Spleen (tissue), 11 donors: ENCODE measurements around the gene RGS14. TPM values are rescaled to one million over a fixed set of nuclear protein-coding genes. Genes with fewer than 3 reads are reported as not detected.
A peak's percentile ranks its signal among the peaks of the same experiment; 100 is the strongest.

Experiments used
- DNase-seq: peaks from one replicate; pipeline ENCODE4 v3.0.0-alpha.2; 2020
- H3K27ac ChIP-seq, 8 donors: fragments of 200-600 bp; sonication (generic) in 7 of 8; 1 replicate in 4 of 8; 2 replicates in 4 of 8; pipeline versions ENCODE4 v1.5.0 to v1.8.0; 2016 to 2021; ENCODE audit warnings: inconsistent platforms in 4 of 8, mild to moderate bottlenecking in 4 of 8, moderate library complexity in 1 of 8
- H3K27me3 ChIP-seq, 7 donors: fragments of 200-600 bp; sonication (generic) in 6 of 7; replicated peaks in 1 of 7; 1 replicate in 4 of 7; 2 replicates in 3 of 7; pipeline versions ENCODE4 v1.5.0 to v1.8.0; 2016 to 2021; ENCODE audit warnings: inconsistent platforms in 3 of 7, mild to moderate bottlenecking in 1 of 7
- H3K36me3 ChIP-seq, 6 donors: fragments of 200-600 bp; sonication (generic) in 5 of 6; 1 replicate in 4 of 6; 2 replicates in 2 of 6; pipeline versions ENCODE4 v1.5.0 to v1.8.0; 2016 to 2021; ENCODE audit warnings: inconsistent platforms in 2 of 6
- H3K4me1 ChIP-seq, 6 donors: fragments of 200-600 bp; sonication (generic) in 5 of 6; 1 replicate in 3 of 6; 2 replicates in 3 of 6; pipeline versions ENCODE4 v1.5.0 to v1.8.0; 2016 to 2021; ENCODE audit warnings: inconsistent platforms in 3 of 6
- H3K4me3 ChIP-seq, 8 donors: fragments of 200-600 bp; sonication (generic) in 7 of 8; 1 replicate in 4 of 8; 2 replicates in 4 of 8; pipeline versions ENCODE4 v1.5.0 to v1.8.0; 2016 to 2021; ENCODE audit warnings: inconsistent platforms in 4 of 8, mild to moderate bottlenecking in 4 of 8, moderate library complexity in 2 of 8
- H3K9me3 ChIP-seq, 8 donors: fragments of 200-600 bp; sonication (generic) in 7 of 8; 1 replicate in 4 of 8; 2 replicates in 4 of 8; pipeline versions ENCODE4 v1.5.0 to v1.8.0; 2016 to 2021; ENCODE audit warnings: inconsistent platforms in 4 of 8
- POLR2A ChIP-seq, 3 donors: fragments of 450-650 bp; IDR thresholded peaks; one replicate each; pipeline ENCODE4 v1.5.1; 2017; ENCODE audit warnings: antibody characterized with exemption in 3 of 3, mild to moderate bottlenecking in 1 of 3
- POLR2AphosphoS5 ChIP-seq, 3 donors: sonication (generic); formaldehyde crosslinking; IDR thresholded peaks; one replicate each; pipeline ENCODE4 v1.5.1; 2017; ENCODE audit warnings: antibody characterized with exemption in 3 of 3
- WGBS, 5 donors: extraction: QIAGEN DNeasy Blood & Tissue Kit in 3 of 5; methylation state at CpG; one replicate each; pipeline versions ENCODE4 v1.1.5 to v1.1.7; 2013 to 2018; 5-methylcytosine and 5-hydroxymethylcytosine counted together
- intact Hi-C: fragments of 100-400 bp; cut with DNase I; formaldehyde crosslinking; loops from one replicate; pipeline ENCODE4 v1.15.0; 2023; ENCODE audit warnings: low total_unique reads
- polyA plus RNA-seq, 3 donors: library from polyadenylated mRNA; stranded (reverse); fragments of 200-250 nt; gene quantifications; one replicate each; pipeline ENCODE4 v1.2.1, GENCODE V29; 2013
- total RNA-seq, 7 donors: library from RNA; depleted of rRNA in 3 of 7; stranded (reverse); fragments of >200 nt in 3 of 7; fragmentation: NEBNext Ultra II Directional in 4 of 7; extraction: Animal tissue kit (Norgen Biotek cat#: 25700) in 4 of 7; gene quantifications; one replicate each; pipeline versions ENCODE4 v1.1.0 to v1.2.1, GENCODE V29; 2016 to 2021
- TF ChIP-seq, protein P1 (sequence below), 11 experiments: fragments of 200-600 bp in 7 of 11; fragments of 450-650 bp in 4 of 11; sonication (generic) in 4 of 11; IDR thresholded peaks in 8 of 11; conservative IDR thresholded peaks in 3 of 11; 1 replicate in 7 of 11; 2 replicates in 4 of 11; pipeline versions ENCODE4 v1.4.0 to v1.8.0; 2016 to 2021; ENCODE audit warnings: antibody characterized with exemption in 11 of 11, inconsistent platforms in 4 of 11, mild to moderate bottlenecking in 1 of 11
- donor health status: healthy with polysubstance abuse.
- donor health status: DM: no; HTN: no; CAD: no; lungs with moderate emphysema.
- donor health status: DM: no; HTN: no; CAD: no.
- donor health status: Bipolar disorder and iron deficiency.
- donor health status: healthy.
- donor health status: DM: no; HTN: no; CAD: no.
- donor health status: DM: yes; HTN: yes; CAD: no.

The RGS14 gene
- total and polyA plus RNA-seq, 10 donors, result 45.3 to 111 (median 76.9) TPM

DNA sequence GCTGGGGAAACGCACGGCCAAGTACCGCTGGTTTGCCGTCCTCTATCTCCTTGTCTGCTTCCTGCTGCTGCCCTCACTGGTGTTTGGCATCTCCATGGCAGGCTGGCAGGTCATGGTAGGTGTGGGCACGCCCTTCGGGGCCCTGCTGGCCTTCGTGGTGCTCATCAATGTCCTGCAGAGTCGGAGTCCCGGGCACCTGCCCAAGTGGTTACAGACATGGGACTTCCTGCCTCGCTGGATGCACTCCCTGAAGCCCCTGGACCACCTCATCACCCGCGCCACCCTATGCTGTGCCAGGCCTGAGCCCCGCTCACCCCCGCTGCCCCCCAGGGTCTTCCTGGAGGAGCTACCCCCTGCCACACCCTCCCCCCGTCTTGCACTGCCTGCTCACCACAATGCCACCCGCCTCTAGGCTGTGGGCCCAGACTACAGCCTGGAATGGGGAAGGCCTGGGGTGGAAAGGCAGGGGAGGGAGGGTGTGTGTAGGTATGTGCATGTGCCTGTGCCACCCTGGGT is 40.2 kb downstream of the RGS14 start:
- H3K4me1 ChIP-seq, result peaks cover 7 to 30% (median 19%) of the 10 kb centered on the region in 6 donors
- H3K9me3 ChIP-seq, result no peaks in the 10 kb centered on the region
- WGBS, 5 donors, result 81 to 97% (median 83%) methylated on average over 9 to 16 of the region's 16 CpGs
- DNase-seq, result no peak
- H3K27me3 ChIP-seq, result peaks cover 0 to 71% (median 41%) of the 10 kb centered on the region in 7 donors
- H3K4me3 ChIP-seq, result no peak overlapping the region
- no peak for TF ChIP-seq POLR2A (IDR thresholded peaks at IDR 0.05)
- TF ChIP-seq POLR2AphosphoS5 (IDR thresholded peaks at IDR 0.05), result no peak
- TF ChIP-seq, protein P1, sequence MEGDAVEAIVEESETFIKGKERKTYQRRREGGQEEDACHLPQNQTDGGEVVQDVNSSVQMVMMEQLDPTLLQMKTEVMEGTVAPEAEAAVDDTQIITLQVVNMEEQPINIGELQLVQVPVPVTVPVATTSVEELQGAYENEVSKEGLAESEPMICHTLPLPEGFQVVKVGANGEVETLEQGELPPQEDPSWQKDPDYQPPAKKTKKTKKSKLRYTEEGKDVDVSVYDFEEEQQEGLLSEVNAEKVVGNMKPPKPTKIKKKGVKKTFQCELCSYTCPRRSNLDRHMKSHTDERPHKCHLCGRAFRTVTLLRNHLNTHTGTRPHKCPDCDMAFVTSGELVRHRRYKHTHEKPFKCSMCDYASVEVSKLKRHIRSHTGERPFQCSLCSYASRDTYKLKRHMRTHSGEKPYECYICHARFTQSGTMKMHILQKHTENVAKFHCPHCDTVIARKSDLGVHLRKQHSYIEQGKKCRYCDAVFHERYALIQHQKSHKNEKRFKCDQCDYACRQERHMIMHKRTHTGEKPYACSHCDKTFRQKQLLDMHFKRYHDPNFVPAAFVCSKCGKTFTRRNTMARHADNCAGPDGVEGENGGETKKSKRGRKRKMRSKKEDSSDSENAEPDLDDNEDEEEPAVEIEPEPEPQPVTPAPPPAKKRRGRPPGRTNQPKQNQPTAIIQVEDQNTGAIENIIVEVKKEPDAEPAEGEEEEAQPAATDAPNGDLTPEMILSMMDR (IDR thresholded peaks at IDR 0.05 in 8 of 11, conservative IDR thresholded peaks at IDR 0.05 in 3 of 11), result no peak
- no peaks in the 10 kb centered on the region for H3K36me3 ChIP-seq
- intact Hi-C loops, result no loop called here
- no peak overlapping the region for H3K27ac ChIP-seq

DNA sequence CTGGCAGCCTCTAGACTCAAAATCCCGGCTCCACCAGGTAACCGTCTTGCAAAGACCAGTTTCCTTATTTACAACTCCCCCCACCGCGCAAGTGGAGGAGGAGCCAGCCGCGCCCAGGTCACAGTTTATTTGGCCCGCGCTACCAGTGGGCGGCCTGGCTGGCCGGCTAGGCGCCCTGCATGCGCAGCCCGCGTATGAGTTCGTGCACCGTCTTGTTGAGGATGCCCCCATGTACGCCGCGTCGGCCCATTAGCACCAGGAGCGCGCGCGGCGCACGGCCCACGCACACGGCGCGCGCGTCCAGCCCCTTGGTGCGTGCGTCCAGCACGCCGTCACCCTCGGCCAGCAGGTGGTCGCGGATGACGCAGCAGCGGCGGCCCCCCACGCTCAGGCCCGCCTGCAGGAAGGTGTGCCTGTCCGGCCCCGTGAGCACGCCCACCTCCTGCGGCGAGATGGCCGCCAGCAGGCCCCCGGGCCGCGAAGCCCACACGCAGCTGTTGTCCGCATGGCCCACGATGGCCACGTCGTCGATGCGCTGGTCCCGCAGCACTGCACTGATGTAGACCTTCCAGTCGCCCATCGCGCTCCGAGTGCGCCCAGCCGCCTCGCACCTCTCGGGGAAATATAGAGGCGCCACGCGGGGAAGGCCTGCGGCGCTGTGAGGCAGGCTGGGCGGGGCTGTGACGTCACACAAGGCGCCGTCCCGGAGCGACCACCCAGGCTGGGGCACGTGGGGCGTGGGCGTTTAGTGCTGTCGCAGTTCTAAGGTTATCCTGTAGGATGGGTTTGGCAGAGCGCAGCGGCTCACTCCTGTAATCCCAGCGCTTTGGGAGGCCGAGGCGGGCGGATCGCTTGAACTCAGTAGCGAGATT is 42.5 kb downstream of the RGS14 start, which contains the start of gene PFN3:
PFN3 (minus strand) TSS at position 665 of the 872 bp plus-strand sequence; CDS start at position 580, 85 bp downstream.
- intact Hi-C loops, result loop anchor here (5.0 kb wide), 1 partner anchor 52 kb away; no protein-coding TSS in a partner anchor
- Histone ChIP-seq H3K36me3 (no peaks in the 10 kb centered on the region), H3K9me3 (no peaks in the 10 kb centered on the region), H3K27me3 (peaks cover 0 to 84% (median 48%) of the 10 kb centered on the region in 7 donors), H3K4me3 (peak within 1 kb of the TSS in 1 of 8 donors; percentile 17), H3K27ac (no peak within 1 kb of the TSS), H3K4me1 (peaks cover 28 to 45% (median 37%) of the 10 kb centered on the region in 6 donors)
- TF ChIP-seq, protein P1 (IDR thresholded peaks at IDR 0.05 in 8 of 11, conservative IDR thresholded peaks at IDR 0.05 in 3 of 11), result no peak
- no peak for TF ChIP-seq POLR2A (IDR thresholded peaks at IDR 0.05)
- no peak for TF ChIP-seq POLR2AphosphoS5 (IDR thresholded peaks at IDR 0.05)
- DNase-seq, result no peak
- WGBS, 5 donors, result 45 to 68% (median 54%) methylated on average over 49 to 92 of the region's 92 CpGs

DNA sequence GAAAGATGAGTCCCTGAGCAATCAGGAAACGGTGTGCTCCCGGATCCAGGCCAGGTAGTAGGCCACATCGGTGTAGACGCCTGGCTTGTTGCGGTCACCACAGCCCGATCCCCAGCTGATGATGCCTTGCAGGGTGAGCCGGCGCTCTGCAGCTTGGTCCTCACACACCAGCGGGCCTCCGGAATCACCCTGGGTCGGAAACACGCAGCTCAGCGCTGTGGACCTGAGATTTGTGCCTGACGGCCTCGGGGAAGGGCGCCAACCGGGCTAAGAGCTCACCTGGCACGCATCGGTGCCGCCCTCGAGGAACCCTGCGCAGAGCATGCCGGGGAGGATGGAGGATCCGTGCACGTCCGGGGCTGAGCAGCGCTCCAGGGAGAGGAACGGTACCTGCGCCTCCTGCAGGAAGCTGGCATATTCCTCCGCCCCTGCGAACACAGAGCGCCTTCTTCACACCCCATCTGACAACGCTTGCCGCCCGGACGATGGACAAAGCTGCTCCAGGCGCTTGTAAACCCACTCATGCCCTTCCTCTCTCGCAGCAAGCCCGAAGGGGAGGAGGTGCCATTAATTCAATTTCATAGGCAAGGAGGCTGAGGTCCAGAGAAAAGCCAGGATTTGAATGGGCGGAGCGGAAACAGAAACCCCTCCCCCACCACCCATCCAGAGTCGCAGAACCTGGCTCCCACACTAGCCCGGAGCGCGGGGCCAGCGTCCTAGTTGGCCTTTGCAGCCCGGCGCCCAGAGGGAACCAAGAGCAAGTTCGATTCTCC is 44.7 kb downstream of the RGS14 start:
- intact Hi-C loops, result loop anchor here (5.0 kb wide), 1 partner anchor 50 kb away; no protein-coding TSS in a partner anchor
- peaks cover 0 to 66% (median 48%) of the 10 kb centered on the region in 7 donors for H3K27me3 ChIP-seq
- H3K4me3 ChIP-seq, result peak overlapping the region in 7 of 8 donors; percentile 47 to 86 (median 61)
- H3K9me3 ChIP-seq, result no peaks in the 10 kb centered on the region
- no peaks in the 10 kb centered on the region for H3K36me3 ChIP-seq
- DNase-seq, result peak; percentile 87
- no peak overlapping the region for H3K27ac ChIP-seq
- WGBS, 5 donors, result 13 to 24% (median 17%) methylated on average over 24 to 49 of the region's 49 CpGs
- H3K4me1 ChIP-seq, result peaks cover 33 to 61% (median 51%) of the 10 kb centered on the region in 6 donors
- peak in 2 of 3 donors; percentile 55 to 61 for TF ChIP-seq POLR2AphosphoS5 (IDR thresholded peaks at IDR 0.05)
- TF ChIP-seq, protein P1 (IDR thresholded peaks at IDR 0.05 in 8 of 11, conservative IDR thresholded peaks at IDR 0.05 in 3 of 11), result peak in 9 of 11 experiments; percentile 4 to 55 (median 27)
- TF ChIP-seq POLR2A (IDR thresholded peaks at IDR 0.05), result no peak
